ENCODE measurements around the gene CX3CL1. TPM values are rescaled to one million over a fixed set of nuclear protein-coding genes. Genes with fewer than 3 reads are reported as not detected.

CX3CL1 gene
- total RNA-seq, 1 donor from 2014 or later, result 2.0 TPM

Other genes with a start within 250 kb of the CX3CL1 start
- 45.5 and 47.2 TPM in 2 replicates for gene PSME3IP1, start 186.5 kb upstream of the CX3CL1 start, total RNA-seq
- 31.6 and 33.7 TPM in 2 replicates for gene RSPRY1, start 186.2 kb upstream of the CX3CL1 start, total RNA-seq
- 40.3 and 47.9 TPM in 2 replicates for gene ARL2BP, start 127.2 kb upstream of the CX3CL1 start, total RNA-seq
- gene PLLP, start 87.8 kb upstream of the CX3CL1 start, total RNA-seq, result 5.2 and 6.3 TPM in 2 replicates
- gene CCL22, start 13.7 kb upstream of the CX3CL1 start, total RNA-seq, result not detected in 2 replicates
- gene CCL17, start 32.3 kb downstream of the CX3CL1 start, total RNA-seq, result not detected in 2 replicates
- gene CIAPIN1, start 74.9 kb downstream of the CX3CL1 start, total RNA-seq, result 60.4 and 60.9 TPM in 2 replicates
- 32.7 and 55.8 TPM in 2 replicates for gene COQ9, start 75.0 kb downstream of the CX3CL1 start, total RNA-seq
- 95.9 and 96.0 TPM in 2 replicates for gene POLR2C, start 90.2 kb downstream of the CX3CL1 start, total RNA-seq
- 13.9 and 15.0 TPM in 2 replicates for gene DOK4, start 114.0 kb downstream of the CX3CL1 start, total RNA-seq
- 7.4 and 10.7 TPM in 2 replicates for gene CCDC102A, start 164.1 kb downstream of the CX3CL1 start, total RNA-seq
- gene ADGRG5, start 170.2 kb downstream of the CX3CL1 start, total RNA-seq, result not detected in 2 replicates

Measured in lung microvascular endothelial cell (primary cell).